PFSK-1 (cell line): Measurements from ENCODE around the gene ORMDL2.

Source experiments
- REST ChIP-seq, 2 experiments: IDR thresholded peaks; 2 replicates each; pipeline versions ENCODE4 v1.6.1 to v1.8.0; 2011 to 2012; ENCODE audit warnings: low read depth in 2 of 2, low read length in 2 of 2, control low read depth in 1 of 2, inconsistent platforms in 1 of 2, mild to moderate bottlenecking in 1 of 2, moderate library complexity in 1 of 2; ENCODE audit not compliant: insufficient read depth in 1 of 2
- TAF1 ChIP-seq: IDR thresholded peaks from 2 replicates; pipeline ENCODE4 v1.6.1; 2012; ENCODE audit warnings: low read length, control low read depth, borderline replicate concordance; ENCODE audit not compliant: insufficient read depth

GRCh38 chr12:55842681-55843429 is 25.0 kb downstream of the ORMDL2 start, which contains the start of gene MMP19:
- no peak for TF ChIP-seq REST (IDR thresholded peaks at IDR 0.05; ENCODE audit: insufficient read depth in 1 of 2, low read depth in 2 of 2, low read length in 2 of 2)
- TF ChIP-seq TAF1: no peak
